Mononuclear cell (primary cell): ENCODE results near the gene DDX20. TPM values are rescaled to one million over a fixed set of nuclear protein-coding genes. Genes with fewer than 3 reads are reported as not detected.
"Not testable (repeated sequence)": the region's sequence is repeated elsewhere in the genome, so short reads cannot be mapped to it uniquely, and the experiment has no call there.

Source experiments
- H3K27me3 ChIP-seq: 2 replicates; pipeline ENCODE4 v1.6.0; 2011; ENCODE audit warnings: low read length, control low read depth; ENCODE audit not compliant: insufficient read depth
- H3K4me1 ChIP-seq: 2 replicates; pipeline ENCODE4 v1.5.1; 2011; ENCODE audit warnings: mild to moderate bottlenecking, low read length, control low read depth; ENCODE audit not compliant: insufficient read depth
- H3K4me3 ChIP-seq: 2 replicates; pipeline ENCODE4 v1.5.1; 2011; ENCODE audit warnings: mild to moderate bottlenecking, low read length, moderate library complexity
- H3K9me3 ChIP-seq: 2 replicates; pipeline ENCODE4 v1.5.1; 2011; ENCODE audit warnings: low read depth, mild to moderate bottlenecking, control low read depth, low read length
- total RNA-seq: library from RNA; depleted of rRNA; stranded (reverse); fragments of >200 nt; gene quantifications from one replicate; pipeline ENCODE4 v1.2.3, GENCODE V29; 2012

The DDX20 gene
- total RNA-seq, 1 donor = 30.0 TPM

- H3K9me3 ChIP-seq = no peaks in the 10 kb centered on the region
- H3K27me3 ChIP-seq = no peaks in the 10 kb centered on the region
- no peak overlapping the region for H3K4me3 ChIP-seq
- H3K4me1 ChIP-seq = no peaks in the 10 kb centered on the region
Observed at GRCh38 chr1:111784273-111784901, 28.7 kb downstream of the DDX20 start.

GRCh38 chr1:111786669-111787207, 31.0 kb downstream of the DDX20 start:
- H3K27me3 ChIP-seq = no peaks in the 10 kb centered on the region
- no peaks in the 10 kb centered on the region for H3K9me3 ChIP-seq
- H3K4me3 ChIP-seq = no peak overlapping the region
- H3K4me1 ChIP-seq = no peaks in the 10 kb centered on the region

- no peaks in the 10 kb centered on the region for H3K4me1 ChIP-seq
- no peak overlapping the region for H3K4me3 ChIP-seq
- no peaks in the 10 kb centered on the region for H3K9me3 ChIP-seq
- H3K27me3 ChIP-seq = peaks cover 6% of the 10 kb centered on the region
Observed at GRCh38 chr1:111789142-111789541, 33.4 kb downstream of the DDX20 start.

- Histone ChIP-seq H3K27me3 (peaks cover 6% of the 10 kb centered on the region), H3K4me1 (no peaks in the 10 kb centered on the region), H3K4me3 (no peak overlapping the region), H3K9me3 (no peaks in the 10 kb centered on the region)
Observed at GRCh38 chr1:111789666-111790316, 34.1 kb downstream of the DDX20 start.

- H3K9me3 ChIP-seq = no peaks in the 10 kb centered on the region
- H3K4me1 ChIP-seq = no peaks in the 10 kb centered on the region
- no peak overlapping the region for H3K4me3 ChIP-seq
- peaks cover 6% of the 10 kb centered on the region for H3K27me3 ChIP-seq
Observed at GRCh38 chr1:111791776-111792175, 36.1 kb downstream of the DDX20 start.

GRCh38 chr1:111792249-111792648, 36.5 kb downstream of the DDX20 start:
- Histone ChIP-seq H3K4me1 (no peaks in the 10 kb centered on the region), H3K27me3 (peaks cover 6% of the 10 kb centered on the region), H3K4me3 (no peak overlapping the region), H3K9me3 (no peaks in the 10 kb centered on the region)

- H3K4me1 ChIP-seq = no peaks in the 10 kb centered on the region
- H3K9me3 ChIP-seq = no peaks in the 10 kb centered on the region
- peaks cover 6% of the 10 kb centered on the region for H3K27me3 ChIP-seq
- no peak overlapping the region for H3K4me3 ChIP-seq
Observed at GRCh38 chr1:111793923-111794322, 38.2 kb downstream of the DDX20 start.

- Histone ChIP-seq H3K4me3 (no peak overlapping the region), H3K27me3 (peaks cover 6% of the 10 kb centered on the region), H3K9me3 (no peaks in the 10 kb centered on the region), H3K4me1 (no peaks in the 10 kb centered on the region)
Observed at GRCh38 chr1:111795401-111795800, 39.7 kb downstream of the DDX20 start.

- Histone ChIP-seq H3K4me1 (no peaks in the 10 kb centered on the region), H3K9me3 (no peaks in the 10 kb centered on the region), H3K4me3 (no peak overlapping the region), H3K27me3 (no peaks in the 10 kb centered on the region)
Observed at GRCh38 chr1:111798580-111798979, 42.9 kb downstream of the DDX20 start.

- H3K4me3 ChIP-seq, H3K4me1 ChIP-seq, H3K9me3 ChIP-seq, H3K27me3 ChIP-seq: not testable (repeated sequence)
Observed at GRCh38 chr1:111799722-111800121, 44.0 kb downstream of the DDX20 start.

GRCh38 chr1:111801071-111801850, 45.6 kb downstream of the DDX20 start:
- no peaks in the 10 kb centered on the region for H3K27me3 ChIP-seq
- no peaks in the 10 kb centered on the region for H3K4me1 ChIP-seq

GRCh38 chr1:111802110-111802509, 46.4 kb downstream of the DDX20 start:
- Histone ChIP-seq H3K4me1 (no peaks in the 10 kb centered on the region), H3K27me3 (no peaks in the 10 kb centered on the region), H3K9me3 (no peaks in the 10 kb centered on the region), H3K4me3 (no peak overlapping the region)

More at GRCh38 chr1:111801071-111801850, 45.6 kb downstream of the DDX20 start:
- Histone ChIP-seq H3K4me3 (no peak overlapping the region), H3K9me3 (no peaks in the 10 kb centered on the region)

GRCh38 chr1:111802984-111803383, 47.3 kb downstream of the DDX20 start:
- Histone ChIP-seq H3K9me3 (no peaks in the 10 kb centered on the region), H3K4me1 (no peaks in the 10 kb centered on the region), H3K27me3 (no peaks in the 10 kb centered on the region), H3K4me3 (no peak overlapping the region)

- Histone ChIP-seq H3K4me3 (no peak overlapping the region), H3K9me3 (no peaks in the 10 kb centered on the region), H3K27me3 (no peaks in the 10 kb centered on the region), H3K4me1 (no peaks in the 10 kb centered on the region)
Observed at GRCh38 chr1:111803951-111804350, 48.2 kb downstream of the DDX20 start.

- Histone ChIP-seq H3K4me1 (no peaks in the 10 kb centered on the region), H3K27me3 (no peaks in the 10 kb centered on the region)
Observed at GRCh38 chr1:111804776-111805175, 49.1 kb downstream of the DDX20 start.

More at GRCh38 chr1:111804776-111805175, 49.1 kb downstream of the DDX20 start:
- Histone ChIP-seq H3K4me3 (no peak overlapping the region), H3K9me3 (no peaks in the 10 kb centered on the region)
